Heart left ventricle (tissue), 13 donors: ENCODE measurements around the gene KHK.

Experiments
- POLR2A ChIP-seq, 2 donors: fragments of 450-650 bp; IDR thresholded peaks; one replicate each; pipeline ENCODE4 v1.6.1; 2017; ENCODE audit warnings: antibody characterized with exemption in 2 of 2, mild to moderate bottlenecking in 2 of 2, moderate library complexity in 2 of 2
- TF ChIP-seq, protein P1 (sequence below), 12 donors: fragments of 200-600 bp; sonication (generic) in 4 of 12; IDR thresholded peaks; one replicate each; pipeline versions ENCODE4 v1.5.0 to v1.8.0; 2018 to 2022; ENCODE audit warnings: antibody characterized with exemption in 12 of 12, mild to moderate bottlenecking in 5 of 12
- donor health status: ischemic (EF 13 %, LVEDD 7.1; RV severe dilation, severe dysfunction).
- donor health status: DM: no; HTN: yes; CAD: no.
- donor health status: DM: no; HTN: no; CAD: no.
- donor health status: ischemic (EF 25% LVEDD 6.9; RV normal size, moderate dysfunction).
- donor health status: ischemic (EF 25% LVEDD 5.7; RV mildly dilated, moderate dysfunction).
- donor health status: ischemic (EF 35%, LVEDD 5.7; RV mildly dilated, moderate dysfunction).
- donor health status: nonischemic (EF 11% LVEDD 7.7; RV severe dilation, severe dysfunction).
- donor health status: DM: yes; HTN: yes; CAD: no.
- donor health status: PGD.
- donor health status: ischemic (EF 29% LVEDD 5.4; RV normal size, mild dysfunction).
- donor health status: nonischemic (EF 23%, LVEDD 6.1; RV moderate dilation, normal function).

DNA sequence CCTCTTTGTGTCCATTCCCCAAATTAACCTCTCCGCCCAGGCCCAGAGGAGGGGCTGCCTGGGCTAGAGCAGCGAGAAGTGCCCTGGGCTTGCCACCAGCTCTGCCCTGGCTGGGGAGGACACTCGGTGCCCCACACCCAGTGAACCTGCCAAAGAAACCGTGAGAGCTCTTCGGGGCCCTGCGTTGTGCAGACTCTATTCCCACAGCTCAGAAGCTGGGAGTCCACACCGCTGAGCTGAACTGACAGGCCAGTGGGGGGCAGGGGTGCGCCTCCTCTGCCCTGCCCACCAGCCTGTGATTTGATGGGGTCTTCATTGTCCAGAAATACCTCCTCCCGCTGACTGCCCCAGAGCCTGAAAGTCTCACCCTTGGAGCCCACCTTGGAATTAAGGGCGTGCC, 13.5 kb downstream of the KHK start:
- TF ChIP-seq, protein P1, sequence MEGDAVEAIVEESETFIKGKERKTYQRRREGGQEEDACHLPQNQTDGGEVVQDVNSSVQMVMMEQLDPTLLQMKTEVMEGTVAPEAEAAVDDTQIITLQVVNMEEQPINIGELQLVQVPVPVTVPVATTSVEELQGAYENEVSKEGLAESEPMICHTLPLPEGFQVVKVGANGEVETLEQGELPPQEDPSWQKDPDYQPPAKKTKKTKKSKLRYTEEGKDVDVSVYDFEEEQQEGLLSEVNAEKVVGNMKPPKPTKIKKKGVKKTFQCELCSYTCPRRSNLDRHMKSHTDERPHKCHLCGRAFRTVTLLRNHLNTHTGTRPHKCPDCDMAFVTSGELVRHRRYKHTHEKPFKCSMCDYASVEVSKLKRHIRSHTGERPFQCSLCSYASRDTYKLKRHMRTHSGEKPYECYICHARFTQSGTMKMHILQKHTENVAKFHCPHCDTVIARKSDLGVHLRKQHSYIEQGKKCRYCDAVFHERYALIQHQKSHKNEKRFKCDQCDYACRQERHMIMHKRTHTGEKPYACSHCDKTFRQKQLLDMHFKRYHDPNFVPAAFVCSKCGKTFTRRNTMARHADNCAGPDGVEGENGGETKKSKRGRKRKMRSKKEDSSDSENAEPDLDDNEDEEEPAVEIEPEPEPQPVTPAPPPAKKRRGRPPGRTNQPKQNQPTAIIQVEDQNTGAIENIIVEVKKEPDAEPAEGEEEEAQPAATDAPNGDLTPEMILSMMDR (IDR thresholded peaks at IDR 0.05): no peak
- TF ChIP-seq POLR2A (IDR thresholded peaks at IDR 0.05): no peak
